ENCODE measurements around the gene RPS26. TPM values are rescaled to one million over a fixed set of nuclear protein-coding genes. Genes with fewer than 3 reads are reported as not detected.

RPS26 gene
- total RNA-seq, 1 experiment from 2014 or later = 70.2 TPM

DNA sequence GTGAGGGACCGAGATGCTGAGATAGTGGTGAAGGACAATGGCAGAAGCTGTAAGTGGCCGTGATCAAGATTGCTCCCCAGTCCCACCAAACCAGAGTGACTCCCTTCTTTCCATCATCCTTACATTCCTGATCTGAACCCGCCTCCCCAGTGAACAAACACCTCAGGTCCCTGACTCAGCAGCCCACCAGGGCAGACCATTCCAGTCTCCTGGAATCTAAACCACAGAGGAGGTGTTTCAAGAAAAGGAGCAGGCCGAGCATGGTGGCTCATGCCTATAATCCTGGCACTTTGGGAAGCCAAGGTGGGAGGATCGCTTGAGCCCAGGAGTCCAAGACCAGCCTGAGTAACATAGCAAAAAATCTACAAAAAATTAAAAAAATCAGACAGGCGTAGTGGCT, 44.9 kb downstream of the RPS26 start:
- ChIA-PET CTCF (interaction anchor here (1.4 kb wide), 1 partner anchor 89 kb away, joined by 3 read pairs; the partner anchor contains the start of gene SUOX), POLR2A (interaction anchor here (1.3 kb wide), 1 partner anchor 18 kb away, joined by 6 read pairs; the partner anchor contains the start of gene PA2G4), RAD21 (ENCODE audit: low non-redundant PET in 1 of 2, low total read pairs in 2 of 2, uncharacterized antibody in 2 of 2, unreplicated experiment in 2 of 2) (no interaction called here)
- Histone ChIP-seq H3K9ac (ENCODE audit: low read length) (no peak overlapping the region), H3K4me3 (replicated peaks in 1 of 2; ENCODE audit: low read depth in 1 of 2, low read length in 2 of 2) (no peak overlapping the region), H3K27me3 (ENCODE audit: insufficient read depth, low read length) (no peaks in the 10 kb centered on the region), H3K4me1 (ENCODE audit: control insufficient read depth in 1 of 2, insufficient read depth in 2 of 2, low read length in 2 of 2) (peaks cover 8 to 16% of the 10 kb centered on the region in 2 experiments; a peak in 3 of 4 replicates), H3K9me3 (ENCODE audit: control insufficient read depth in 1 of 2, insufficient read depth in 1 of 2, low read depth in 1 of 2, low read length in 2 of 2) (no peaks in the 10 kb centered on the region), H3K27ac (ENCODE audit: low read depth, low read length) (no peak overlapping the region), H3K36me3 (ENCODE audit: control insufficient read depth in 1 of 2, insufficient read depth in 2 of 2, low read length in 2 of 2) (peaks cover 10 to 22% of the 10 kb centered on the region in 2 experiments; a peak in 2 of 4 replicates), H3K9me2 (ENCODE audit: insufficient read depth) (no peaks in the 10 kb centered on the region), H2AFZ (ENCODE audit: low read depth, low read length, poor library complexity, severe bottlenecking) (no peak overlapping the region), H3K79me2 (ENCODE audit: insufficient read depth, low read length) (peaks cover 2% of the 10 kb centered on the region; the same call in 1 of the 2 replicates), H4K20me1 (ENCODE audit: insufficient read depth) (no peaks in the 10 kb centered on the region), H3K4me2 (ENCODE audit: low read length) (no peak overlapping the region)
- ATAC-seq (no peak), DNase-seq (ENCODE audit: low read depth, low spot score) (no peak)
- TF ChIP-seq FOSL1 (IDR thresholded peaks at IDR 0.05; ENCODE audit: low read depth) (no peak), POLR2A (IDR thresholded peaks at IDR 0.05; ENCODE audit: borderline replicate concordance, extremely low read depth, insufficient read depth, insufficient read length) (no peak), RAD21 (IDR thresholded peaks at IDR 0.05; ENCODE audit: low read depth) (no peak), EZH2 (IDR thresholded peaks at IDR 0.05) (no peak), ZFX (IDR thresholded peaks at IDR 0.05) (no peak), SIN3A (IDR thresholded peaks at IDR 0.05; ENCODE audit: low read depth) (no peak), POLR2AphosphoS5 (IDR thresholded peaks at IDR 0.05; ENCODE audit: low read depth, low read length) (no peak), TCF7L2 (IDR thresholded peaks at IDR 0.05; ENCODE audit: borderline replicate concordance, extremely low read depth, insufficient read depth, insufficient read length) (no peak), ELF1 (IDR thresholded peaks at IDR 0.05; ENCODE audit: borderline replicate concordance, low read depth) (no peak), CBX3 (IDR thresholded peaks at IDR 0.05; ENCODE audit: low read depth) (no peak)
- TF ChIP-seq, protein P1, sequence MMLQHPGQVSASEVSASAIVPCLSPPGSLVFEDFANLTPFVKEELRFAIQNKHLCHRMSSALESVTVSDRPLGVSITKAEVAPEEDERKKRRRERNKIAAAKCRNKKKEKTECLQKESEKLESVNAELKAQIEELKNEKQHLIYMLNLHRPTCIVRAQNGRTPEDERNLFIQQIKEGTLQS (IDR thresholded peaks at IDR 0.05) = no peak
- TF ChIP-seq, protein P2, sequence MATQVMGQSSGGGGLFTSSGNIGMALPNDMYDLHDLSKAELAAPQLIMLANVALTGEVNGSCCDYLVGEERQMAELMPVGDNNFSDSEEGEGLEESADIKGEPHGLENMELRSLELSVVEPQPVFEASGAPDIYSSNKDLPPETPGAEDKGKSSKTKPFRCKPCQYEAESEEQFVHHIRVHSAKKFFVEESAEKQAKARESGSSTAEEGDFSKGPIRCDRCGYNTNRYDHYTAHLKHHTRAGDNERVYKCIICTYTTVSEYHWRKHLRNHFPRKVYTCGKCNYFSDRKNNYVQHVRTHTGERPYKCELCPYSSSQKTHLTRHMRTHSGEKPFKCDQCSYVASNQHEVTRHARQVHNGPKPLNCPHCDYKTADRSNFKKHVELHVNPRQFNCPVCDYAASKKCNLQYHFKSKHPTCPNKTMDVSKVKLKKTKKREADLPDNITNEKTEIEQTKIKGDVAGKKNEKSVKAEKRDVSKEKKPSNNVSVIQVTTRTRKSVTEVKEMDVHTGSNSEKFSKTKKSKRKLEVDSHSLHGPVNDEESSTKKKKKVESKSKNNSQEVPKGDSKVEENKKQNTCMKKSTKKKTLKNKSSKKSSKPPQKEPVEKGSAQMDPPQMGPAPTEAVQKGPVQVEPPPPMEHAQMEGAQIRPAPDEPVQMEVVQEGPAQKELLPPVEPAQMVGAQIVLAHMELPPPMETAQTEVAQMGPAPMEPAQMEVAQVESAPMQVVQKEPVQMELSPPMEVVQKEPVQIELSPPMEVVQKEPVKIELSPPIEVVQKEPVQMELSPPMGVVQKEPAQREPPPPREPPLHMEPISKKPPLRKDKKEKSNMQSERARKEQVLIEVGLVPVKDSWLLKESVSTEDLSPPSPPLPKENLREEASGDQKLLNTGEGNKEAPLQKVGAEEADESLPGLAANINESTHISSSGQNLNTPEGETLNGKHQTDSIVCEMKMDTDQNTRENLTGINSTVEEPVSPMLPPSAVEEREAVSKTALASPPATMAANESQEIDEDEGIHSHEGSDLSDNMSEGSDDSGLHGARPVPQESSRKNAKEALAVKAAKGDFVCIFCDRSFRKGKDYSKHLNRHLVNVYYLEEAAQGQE (IDR thresholded peaks at IDR 0.05; ENCODE audit: low read depth) = no peak
- TF ChIP-seq, protein P3, sequence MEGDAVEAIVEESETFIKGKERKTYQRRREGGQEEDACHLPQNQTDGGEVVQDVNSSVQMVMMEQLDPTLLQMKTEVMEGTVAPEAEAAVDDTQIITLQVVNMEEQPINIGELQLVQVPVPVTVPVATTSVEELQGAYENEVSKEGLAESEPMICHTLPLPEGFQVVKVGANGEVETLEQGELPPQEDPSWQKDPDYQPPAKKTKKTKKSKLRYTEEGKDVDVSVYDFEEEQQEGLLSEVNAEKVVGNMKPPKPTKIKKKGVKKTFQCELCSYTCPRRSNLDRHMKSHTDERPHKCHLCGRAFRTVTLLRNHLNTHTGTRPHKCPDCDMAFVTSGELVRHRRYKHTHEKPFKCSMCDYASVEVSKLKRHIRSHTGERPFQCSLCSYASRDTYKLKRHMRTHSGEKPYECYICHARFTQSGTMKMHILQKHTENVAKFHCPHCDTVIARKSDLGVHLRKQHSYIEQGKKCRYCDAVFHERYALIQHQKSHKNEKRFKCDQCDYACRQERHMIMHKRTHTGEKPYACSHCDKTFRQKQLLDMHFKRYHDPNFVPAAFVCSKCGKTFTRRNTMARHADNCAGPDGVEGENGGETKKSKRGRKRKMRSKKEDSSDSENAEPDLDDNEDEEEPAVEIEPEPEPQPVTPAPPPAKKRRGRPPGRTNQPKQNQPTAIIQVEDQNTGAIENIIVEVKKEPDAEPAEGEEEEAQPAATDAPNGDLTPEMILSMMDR (IDR thresholded peaks at IDR 0.05 in 2 of 3, conservative IDR thresholded peaks at IDR 0.05 in 1 of 3; ENCODE audit: borderline replicate concordance in 1 of 3, insufficient read depth in 1 of 3, low read depth in 2 of 3, low read length in 2 of 3) = no peak
- TF ChIP-seq, protein P4, sequence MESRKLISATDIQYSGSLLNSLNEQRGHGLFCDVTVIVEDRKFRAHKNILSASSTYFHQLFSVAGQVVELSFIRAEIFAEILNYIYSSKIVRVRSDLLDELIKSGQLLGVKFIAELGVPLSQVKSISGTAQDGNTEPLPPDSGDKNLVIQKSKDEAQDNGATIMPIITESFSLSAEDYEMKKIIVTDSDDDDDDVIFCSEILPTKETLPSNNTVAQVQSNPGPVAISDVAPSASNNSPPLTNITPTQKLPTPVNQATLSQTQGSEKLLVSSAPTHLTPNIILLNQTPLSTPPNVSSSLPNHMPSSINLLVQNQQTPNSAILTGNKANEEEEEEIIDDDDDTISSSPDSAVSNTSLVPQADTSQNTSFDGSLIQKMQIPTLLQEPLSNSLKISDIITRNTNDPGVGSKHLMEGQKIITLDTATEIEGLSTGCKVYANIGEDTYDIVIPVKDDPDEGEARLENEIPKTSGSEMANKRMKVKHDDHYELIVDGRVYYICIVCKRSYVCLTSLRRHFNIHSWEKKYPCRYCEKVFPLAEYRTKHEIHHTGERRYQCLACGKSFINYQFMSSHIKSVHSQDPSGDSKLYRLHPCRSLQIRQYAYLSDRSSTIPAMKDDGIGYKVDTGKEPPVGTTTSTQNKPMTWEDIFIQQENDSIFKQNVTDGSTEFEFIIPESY (IDR thresholded peaks at IDR 0.05; ENCODE audit: extremely low read depth, insufficient replicate concordance, low read length) = no peak
- no TSS peak for BruUV-seq (replicated peaks)
- intact Hi-C loops (cut with micrococcal nuclease) = no loop called here

All from HCT116 (cell line).